Right lung (tissue), 5 donors: Measurements from ENCODE around the gene EPN1. TPM values are rescaled to one million over a fixed set of nuclear protein-coding genes. Genes with fewer than 3 reads are reported as not detected.
"Not testable (repeated sequence)": the region's sequence is repeated elsewhere in the genome, so short reads cannot be mapped to it uniquely, and the experiment has no call there.

Experiments
- DNase-seq, 2 donors: peaks; one replicate each; pipeline ENCODE4 v3.0.0-alpha.2; 2013
- polyA plus RNA-seq, 5 donors: library from polyadenylated mRNA; unstranded; fragments of 120-200 nt; gene quantifications; one replicate each; pipeline versions ENCODE4 v1.2.1 to v1.2.3, GENCODE V29; 2013; ENCODE audit warnings: inconsistent platforms in 1 of 5, low replicate concordance in 1 of 5; ENCODE audit not compliant: insufficient read length in 5 of 5, insufficient read depth in 1 of 5

EPN1 gene
- polyA plus RNA-seq, 5 donors = 57.6 to 140 (median 75.7) TPM

GRCh38 chr19:55712804-55713631, 38.0 kb downstream of the EPN1 start:
- no peak for DNase-seq

- no peak for DNase-seq
These were observed 41.5 kb downstream of the EPN1 start for GRCh38 chr19:55716531-55716930.

GRCh38 chr19:55717251-55717650, 42.2 kb downstream of the EPN1 start:
- DNase-seq = no peak

- DNase-seq = not testable (repeated sequence)
These were observed 43.1 kb downstream of the EPN1 start for GRCh38 chr19:55717879-55718711.

- no peak for DNase-seq
These were observed 45.3 kb downstream of the EPN1 start for GRCh38 chr19:55720214-55720746.

- DNase-seq = no peak
These were observed 45.8 kb downstream of the EPN1 start for GRCh38 chr19:55720801-55721200.

GRCh38 chr19:55723491-55723890, 48.5 kb downstream of the EPN1 start:
- DNase-seq = no peak

- DNase-seq = not testable (repeated sequence)
These were observed 55.4 kb downstream of the EPN1 start for GRCh38 chr19:55730378-55730777.

- no peak for DNase-seq
These were observed 63.3 kb downstream of the EPN1 start, which contains the start of gene NLRP9 for GRCh38 chr19:55738302-55738701. TSS of gene NLRP9 (minus strand) at chr19:55738402. CDS start at chr19:55738374, 28 bp downstream.

- no peak for DNase-seq
These were observed 75.7 kb downstream of the EPN1 start for GRCh38 chr19:55750715-55751114.

- DNase-seq = no peak
These were observed 78.4 kb downstream of the EPN1 start for GRCh38 chr19:55753401-55753800.

- not testable (repeated sequence) for DNase-seq
These were observed 81.8 kb downstream of the EPN1 start for GRCh38 chr19:55756808-55757207.

GRCh38 chr19:55758797-55759196, 83.8 kb downstream of the EPN1 start, which contains the start of gene RFPL4A:
TSS of gene RFPL4A (plus strand) at chr19:55759097. CDS start at chr19:55761801, 2,704 bp downstream.
- not testable (repeated sequence) for DNase-seq

Other genes with a start within 250 kb of the EPN1 start
- under 1 TPM; 0.16 to 0.23 (median 0.18) TPM for gene SHISA7, start 231.9 kb upstream of the EPN1 start, polyA plus RNA-seq
- gene ISOC2, start 213.6 kb upstream of the EPN1 start, polyA plus RNA-seq = 10 to 100 TPM; 21.5 to 53.9 (median 25.7) TPM
- gene C19orf85, start 210.5 kb upstream of the EPN1 start, polyA plus RNA-seq = not detected
- gene ZNF628, start 198.6 kb upstream of the EPN1 start, polyA plus RNA-seq = 1 to 10 TPM; 2.0 to 7.0 (median 2.2) TPM
- 10 to 100 TPM; 28.6 to 60.8 (median 42.3) TPM for gene NAT14, start 190.0 kb upstream of the EPN1 start, polyA plus RNA-seq
- 10 to 100 TPM in 1 of 5 donors, 1 to 10 TPM in 4; 3.1 to 15.6 (median 8.8) TPM for gene SSC5D, start 186.8 kb upstream of the EPN1 start, polyA plus RNA-seq
- under 1 TPM in 1 of 5 donors, not detected in 4; 0.41 TPM for gene SBK2, start 138.1 kb upstream of the EPN1 start, polyA plus RNA-seq
- 1 to 10 TPM in 1 of 5 donors, under 1 TPM in 4; 0.55 to 1.2 (median 0.73) TPM for gene SBK3, start 129.7 kb upstream of the EPN1 start, polyA plus RNA-seq
- 10 to 100 TPM in 4 of 5 donors, 1 to 10 TPM in 1; 10.0 to 20.2 (median 13.7) TPM for gene ZNF579, start 94.4 kb upstream of the EPN1 start, polyA plus RNA-seq
- 10 to 100 TPM; 16.3 to 24.9 (median 19.1) TPM for gene FIZ1, start 75.7 kb upstream of the EPN1 start, polyA plus RNA-seq
- gene ZNF524, start 74.9 kb upstream of the EPN1 start, polyA plus RNA-seq = 10 to 100 TPM in 1 of 5 donors, 1 to 10 TPM in 4; 6.0 to 11.8 (median 6.1) TPM
- gene ZNF865, start 69.6 kb upstream of the EPN1 start, polyA plus RNA-seq = 10 to 100 TPM in 1 of 5 donors, 1 to 10 TPM in 4; 5.3 to 15.5 (median 7.9) TPM
- gene ZNF784, start 50.7 kb upstream of the EPN1 start, polyA plus RNA-seq = 10 to 100 TPM in 1 of 5 donors, 1 to 10 TPM in 4; 7.8 to 11.6 (median 8.8) TPM
- gene ZNF580, start 34.2 kb upstream of the EPN1 start, polyA plus RNA-seq = 10 to 100 TPM; 32.1 to 56.3 (median 38.3) TPM
- gene ZNF581, start 31.6 kb upstream of the EPN1 start, polyA plus RNA-seq = 10 to 100 TPM; 23.0 to 36.0 (median 29.5) TPM
- 10 to 100 TPM; 11.2 to 19.3 (median 13.7) TPM for gene CCDC106, start 27.0 kb upstream of the EPN1 start, polyA plus RNA-seq
- 100 to 1,000 TPM; 137 to 222 (median 182) TPM for gene U2AF2, start 20.2 kb upstream of the EPN1 start, polyA plus RNA-seq
- gene NLRP9, start 63.2 kb downstream of the EPN1 start, polyA plus RNA-seq = under 1 TPM in 1 of 5 donors, not detected in 4; 0.06 TPM
- under 1 TPM in 1 of 5 donors, not detected in 4; 0.14 TPM for gene RFPL4A, start 83.9 kb downstream of the EPN1 start, polyA plus RNA-seq
- gene RFPL4AL1, start 93.9 kb downstream of the EPN1 start, polyA plus RNA-seq = not detected
- gene NLRP11, start 156.8 kb downstream of the EPN1 start, polyA plus RNA-seq = under 1 TPM in 2 of 5 donors, not detected in 3; 0.04 to 0.12 TPM
- not detected for gene NLRP4, start 161.3 kb downstream of the EPN1 start, polyA plus RNA-seq